H1 (cell line): Measurements from ENCODE around the gene SSX2IP. TPM values are rescaled to one million over a fixed set of nuclear protein-coding genes. Genes with fewer than 3 reads are reported as not detected.

Source experiments
- CTCF ChIA-PET: fragments of 300-600 bp; sonication (Branson Sonifier 250); formaldehyde crosslinking; loops from one replicate; lab custom pipeline; 2021; ENCODE audit not compliant: partially characterized antibody; lab: Charles Lee
- POLR2A ChIA-PET: fragments of 300-600 bp; sonication (Branson Sonifier 250); formaldehyde crosslinking; loops from one replicate; lab custom pipeline; 2021; ENCODE audit warnings: inconsistent platforms; ENCODE audit not compliant: partially characterized antibody; lab: Charles Lee
- DNase-seq, 2 experiments: peaks; one replicate each; pipeline versions ENCODE4 v3.0.0 to v3.0.0-alpha.2; 2010 to 2022; ENCODE audit warnings: low spot score in 2 of 2, low read depth in 1 of 2, mixed read lengths in 1 of 2
- FAIRE-seq: peaks from 2 replicates; lab custom pipeline; 2011; peaks lifted over from hg19 to GRCh38; lab: Jason Lieb, UNC
- H2AFZ ChIP-seq: 2 replicates; pipeline ENCODE4 v1.8.1; 2012; ENCODE audit warnings: low read length, inconsistent platforms
- H2AK5ac ChIP-seq: 2 replicates; pipeline ENCODE4 v1.6.1; 2013; ENCODE audit warnings: low read depth, low read length
- H2BK120ac ChIP-seq: replicated peaks from 2 replicates; pipeline ENCODE3; 2013; ENCODE audit warnings: low read depth, low read length, inconsistent platforms
- H2BK12ac ChIP-seq: 2 replicates; pipeline ENCODE4 v1.6.1; 2013; ENCODE audit warnings: low read depth, low read length
- H2BK15ac ChIP-seq: 2 replicates; pipeline ENCODE4 v1.6.1; 2013; ENCODE audit warnings: low read length
- H2BK20ac ChIP-seq: 2 replicates; pipeline ENCODE4 v1.6.1; 2013; ENCODE audit warnings: low read length
- H2BK5ac ChIP-seq: 2 replicates; pipeline ENCODE4 v1.6.1; 2013; ENCODE audit warnings: low read depth, low read length
- H3K14ac ChIP-seq: 2 replicates; pipeline ENCODE4 v1.6.1; 2013; ENCODE audit warnings: inconsistent platforms; ENCODE audit not compliant: insufficient read length
- H3K18ac ChIP-seq: 2 replicates; pipeline ENCODE4 v1.6.1; 2013; ENCODE audit warnings: low read length; ENCODE audit errors: extremely low read depth
- H3K23ac ChIP-seq: 2 replicates; pipeline ENCODE4 v1.6.1; 2013; ENCODE audit warnings: inconsistent platforms; ENCODE audit not compliant: insufficient read length
- H3K23me2 ChIP-seq: 2 replicates; pipeline ENCODE4 v1.6.1; 2013; ENCODE audit warnings: low read depth, low read length
- H3K27ac ChIP-seq: 2 replicates; pipeline ENCODE4 v1.6.1; 2011; ENCODE audit warnings: low read depth, low read length, inconsistent platforms
- H3K27me3 ChIP-seq, 4 experiments: replicated peaks in 1 of 4; 1 replicate in 1 of 4; 2 replicates in 3 of 4; pipeline versions ENCODE4 v1.6.1 to v1.8.1; 2011 to 2013; ENCODE audit warnings: low read length in 3 of 4, mild to moderate bottlenecking in 3 of 4, inconsistent platforms in 2 of 4, mixed read lengths in 2 of 4, moderate library complexity in 1 of 4; ENCODE audit not compliant: control insufficient read depth in 3 of 4, insufficient read depth in 3 of 4; ENCODE audit errors: extremely low read depth in 1 of 4
- H3K36me3 ChIP-seq, 4 experiments: 2 replicates each; pipeline versions ENCODE4 v1.6.1 to v1.8.1; 2011 to 2013; ENCODE audit warnings: mild to moderate bottlenecking in 4 of 4, low read length in 3 of 4, moderate library complexity in 2 of 4, control low read depth in 1 of 4, inconsistent platforms in 1 of 4; ENCODE audit not compliant: insufficient read depth in 4 of 4, control insufficient read depth in 2 of 4
- H3K4ac ChIP-seq: replicated peaks from 2 replicates; pipeline ENCODE3; 2013; ENCODE audit warnings: low read length, low read depth, mixed read lengths, inconsistent platforms; ENCODE audit not compliant: insufficient read length
- H3K4me1 ChIP-seq, 4 experiments: replicated peaks in 1 of 4; 1 replicate in 1 of 4; 2 replicates in 3 of 4; pipeline versions ENCODE4 v1.6.1 to v1.8.1; 2011 to 2013; ENCODE audit warnings: low read length in 3 of 4, inconsistent platforms in 2 of 4, mixed read lengths in 1 of 4; ENCODE audit not compliant: insufficient read depth in 4 of 4, control insufficient read depth in 3 of 4
- H3K4me2 ChIP-seq, 2 experiments: 2 replicates each; pipeline versions ENCODE4 v1.6.1 to v1.8.1; 2011 to 2013; ENCODE audit warnings: low read depth in 2 of 2, low read length in 2 of 2, control low read depth in 1 of 2, inconsistent platforms in 1 of 2, mild to moderate bottlenecking in 1 of 2; ENCODE audit not compliant: insufficient read depth in 1 of 2
- H3K4me3 ChIP-seq, 4 experiments: fragments of 200-600, 300-600 bp in 1 of 4; sonication (generic), shearing (Covaris generic), sonication (Bioruptor Twin) in 1 of 4; 2 replicates each; pipeline versions ENCODE4 v1.5.1 to v1.8.1; 2011 to 2016; ENCODE audit warnings: low read length in 4 of 4, low read depth in 3 of 4, control low read depth in 2 of 4, inconsistent platforms in 2 of 4, mild to moderate bottlenecking in 2 of 4, mixed read lengths in 1 of 4, moderate library complexity in 1 of 4; ENCODE audit not compliant: insufficient read depth in 2 of 4; ENCODE audit errors: extremely low read depth in 1 of 4
- H3K56ac ChIP-seq: replicated peaks from 2 replicates; pipeline ENCODE3; 2013; ENCODE audit warnings: low read depth, mild to moderate bottlenecking, mixed read lengths, low read length, inconsistent platforms; ENCODE audit not compliant: insufficient read length
- H3K79me1 ChIP-seq: 2 replicates; pipeline ENCODE4 v1.6.1; 2013; ENCODE audit warnings: low read depth, low read length, control low read depth
- H3K79me2 ChIP-seq, 2 experiments: 2 replicates each; pipeline versions ENCODE4 v1.6.1 to v1.8.1; 2012 to 2013; ENCODE audit warnings: low read length in 2 of 2, mild to moderate bottlenecking in 2 of 2, inconsistent platforms in 1 of 2; ENCODE audit not compliant: insufficient read depth in 2 of 2, control insufficient read depth in 1 of 2
- H3K9ac ChIP-seq, 4 experiments: replicated peaks in 1 of 4; 1 replicate in 1 of 4; 2 replicates in 3 of 4; pipeline versions ENCODE4 v1.6.1 to v1.8.1; 2011 to 2013; ENCODE audit warnings: low read depth in 3 of 4, low read length in 3 of 4, control low read depth in 2 of 4, mild to moderate bottlenecking in 2 of 4, moderate library complexity in 2 of 4, inconsistent platforms in 1 of 4; ENCODE audit errors: extremely low read depth in 1 of 4
- H3K9me3 ChIP-seq, 2 experiments: 2 replicates each; pipeline versions ENCODE4 v1.6.1 to v1.8.1; 2012 to 2013; ENCODE audit warnings: mild to moderate bottlenecking in 2 of 2, moderate library complexity in 2 of 2, control low read depth in 1 of 2, inconsistent platforms in 1 of 2, low read depth in 1 of 2, low read length in 1 of 2, mixed read lengths in 1 of 2; ENCODE audit not compliant: insufficient read depth in 2 of 2
- H4K20me1 ChIP-seq, 2 experiments: replicated peaks in 1 of 2; 2 replicates each; pipeline versions ENCODE3 to v1.8.1; 2011 to 2013; ENCODE audit warnings: inconsistent platforms in 2 of 2, low read length in 2 of 2, mild to moderate bottlenecking in 1 of 2; ENCODE audit not compliant: insufficient read depth in 2 of 2, control insufficient read depth in 1 of 2
- H4K5ac ChIP-seq: 2 replicates; pipeline ENCODE4 v1.6.1; 2013; ENCODE audit warnings: low read length, low read depth, mixed read lengths, inconsistent platforms; ENCODE audit not compliant: insufficient read length
- H4K8ac ChIP-seq: 2 replicates; pipeline ENCODE4 v1.8.0; 2013; ENCODE audit warnings: mild to moderate bottlenecking, moderate library complexity, low read length, inconsistent platforms; ENCODE audit not compliant: insufficient read depth; ENCODE audit errors: extremely low read depth
- H4K91ac ChIP-seq: replicated peaks from 2 replicates; pipeline ENCODE3; 2013; ENCODE audit warnings: low read length, mixed read lengths, inconsistent platforms; ENCODE audit not compliant: insufficient read length
- CHD1 ChIP-seq: IDR thresholded peaks from 2 replicates; pipeline ENCODE4 v1.6.1; 2012; ENCODE audit warnings: low read depth, low read length, improper control_type of control experiment
- SIX5 ChIP-seq: IDR thresholded peaks from 2 replicates; pipeline ENCODE4 v1.6.1; 2011; ENCODE audit warnings: mild to moderate bottlenecking, low read depth, low read length
- SP2 ChIP-seq: IDR thresholded peaks from 2 replicates; pipeline ENCODE4 v1.6.1; 2012; ENCODE audit warnings: mild to moderate bottlenecking, low read length, inconsistent platforms
- SP4 ChIP-seq: IDR thresholded peaks from 2 replicates; pipeline ENCODE4 v1.6.1; 2012; ENCODE audit warnings: low read length, inconsistent platforms
- SRF ChIP-seq: IDR thresholded peaks from 2 replicates; pipeline ENCODE4 v1.6.1; 2011; ENCODE audit warnings: mild to moderate bottlenecking, low read depth, low read length, moderate library complexity
- WGBS, 2 experiments: shearing (Covaris generic) in 1 of 2; methylation state at CpG; one replicate each; pipeline versions ENCODE4 v1.1.6 to v1.1.7; 2013 to 2015; ENCODE audit warnings: low lambda C conversion rate in 2 of 2, mixed read lengths in 2 of 2, inconsistent platforms in 1 of 2, low coverage in 1 of 2, missing lambda C conversion rate in 1 of 2; ENCODE audit not compliant: insufficient replicate concordance in 2 of 2, insufficient coverage in 1 of 2, insufficient read length in 1 of 2; ENCODE audit errors: extremely low coverage in 1 of 2, missing lambda C conversion rate in 1 of 2; 5-methylcytosine and 5-hydroxymethylcytosine counted together
- polyA plus RNA-seq, 7 experiments: library from polyadenylated mRNA; depleted of rRNA in 3 of 7; stranded (reverse) in 5 of 7; unstranded in 2 of 7; fragments of >200 nt in 5 of 7; fragments of 200-250 nt in 2 of 7; gene quantifications; 1 replicate in 5 of 7; 2 replicates in 1 of 7; 4 replicates in 1 of 7; pipeline versions ENCODE4 v1.2.1 to v1.2.3, GENCODE V29; 2011 to 2013; ENCODE audit warnings: missing spikeins in 2 of 7, mixed read lengths in 2 of 7
- total RNA-seq: library from RNA; stranded (reverse); fragmentation: NEBNext Ultra II Directional; extraction: Animal tissue kit (Norgen Biotek cat#: 25700); gene quantifications from 2 replicates; pipeline ENCODE4 v1.2.1, GENCODE V29; 2021

The SSX2IP gene
- total and polyA plus RNA-seq, 2 of the 8 experiments (the other 6 are each of a cell fraction or from before 2014, with no cell fraction given) = 4.0 to 31.3 TPM

- Histone ChIP-seq H3K23ac (no peak overlapping the region), H2AFZ (peak overlapping the region; percentile 30; the same call in 1 of the 2 replicates), H3K79me2 (no peaks in the 10 kb centered on the region), H2BK120ac (no peak overlapping the region), H2BK12ac (no peak overlapping the region), H3K4me3 (no peak overlapping the region), H3K79me1 (no peaks in the 10 kb centered on the region), H3K36me3 (no peaks in the 10 kb centered on the region), H2BK20ac (no peak overlapping the region), H3K23me2 (no peaks in the 10 kb centered on the region), H3K18ac (no peak overlapping the region), H4K91ac (no peak overlapping the region), H3K27ac (no peak overlapping the region), H2BK15ac (no peak overlapping the region), H4K5ac (no peak overlapping the region), H3K4me2 (no peak overlapping the region), H3K9me3 (0 out of 4 replicates have a peak, but pooled peaks cover 0 to 4% of the 10 kb centered on the region in 2 experiments), H3K4ac (no peak overlapping the region), H2AK5ac (no peak overlapping the region), H3K9ac (no peak overlapping the region), H4K20me1 (no peaks in the 10 kb centered on the region), H4K8ac (no peak overlapping the region), H3K14ac (no peak overlapping the region), H3K4me1 (no peaks in the 10 kb centered on the region), H3K56ac (no peak overlapping the region), H3K27me3 (no peaks in the 10 kb centered on the region), H2BK5ac (no peak overlapping the region)
- WGBS, 2 experiments = 83% methylated on average over 2 of the region's 2 CpGs; no CpG with 5 or more reads in 1 of the 2 experiments
- FAIRE-seq (no peak), DNase-seq (no peak)
- ChIA-PET POLR2A (interaction anchor here (0.5 to 0.7 kb wide), 2 partner anchors 9 to 165 kb away, joined by 3 read pairs; no protein-coding TSS in a partner anchor), CTCF (interaction anchor here (1.1 to 2.0 kb wide), 6 partner anchors 11 to 149 kb away, joined by 3 to 7 read pairs (median 5); no protein-coding TSS in a partner anchor)
- TF ChIP-seq CHD1 = no peak
- no peak for TF ChIP-seq SIX5
- no peak for TF ChIP-seq SRF
- no peak for TF ChIP-seq SP2
- no peak for TF ChIP-seq SP4
Measured at GRCh38 chr1:84632673-84633434, 57.4 kb downstream of the SSX2IP start.
